Measurements from ENCODE around the gene PKN3.

The PKN3 gene

GRCh38 chr9:128718475-128718874, 16.2 kb downstream of the PKN3 start:
- no peak overlapping the region for H3K27ac ChIP-seq (ENCODE audit: low read length)
- no peaks in the 10 kb centered on the region for H3K27me3 ChIP-seq (ENCODE audit: control insufficient read depth in 1 of 2, insufficient read depth in 2 of 2, low read length in 2 of 2)
- peaks cover 1% of the 10 kb centered on the region for H3K4me1 ChIP-seq (ENCODE audit: control insufficient read depth, insufficient read depth, low read length)
- no peak overlapping the region for H3K4me3 ChIP-seq (ENCODE audit: low read length in 2 of 2)
- no peaks in the 10 kb centered on the region for H3K36me3 ChIP-seq (ENCODE audit: control insufficient read depth in 2 of 2, insufficient read depth in 2 of 2, low read length in 2 of 2)
- no peaks in the 10 kb centered on the region for H3K9me3 ChIP-seq (ENCODE audit: control insufficient read depth in 2 of 2, low read length in 2 of 2)
- no peak overlapping the region for H3K9ac ChIP-seq (ENCODE audit: low read length in 2 of 2)

- Histone ChIP-seq H3K27me3 (ENCODE audit: control insufficient read depth in 1 of 2, insufficient read depth in 2 of 2, low read length in 2 of 2) (no peaks in the 10 kb centered on the region), H3K9ac (ENCODE audit: low read length in 2 of 2) (no peak overlapping the region), H3K27ac (ENCODE audit: low read length) (no peak overlapping the region), H3K9me3 (ENCODE audit: control insufficient read depth in 2 of 2, low read length in 2 of 2) (no peaks in the 10 kb centered on the region), H3K4me3 (ENCODE audit: low read length in 2 of 2) (no peak overlapping the region), H3K36me3 (ENCODE audit: control insufficient read depth in 2 of 2, insufficient read depth in 2 of 2, low read length in 2 of 2) (no peaks in the 10 kb centered on the region), H3K4me1 (ENCODE audit: control insufficient read depth, insufficient read depth, low read length) (peaks cover 14% of the 10 kb centered on the region)
Measured at GRCh38 chr9:128719919-128720605, 17.8 kb downstream of the PKN3 start.

GRCh38 chr9:128720841-128721486, 18.7 kb downstream of the PKN3 start:
- Histone ChIP-seq H3K4me1 (ENCODE audit: control insufficient read depth, insufficient read depth, low read length) (peaks cover 15% of the 10 kb centered on the region), H3K27ac (ENCODE audit: low read length) (no peak overlapping the region), H3K9me3 (ENCODE audit: control insufficient read depth in 2 of 2, low read length in 2 of 2) (no peaks in the 10 kb centered on the region), H3K4me3 (ENCODE audit: low read length in 2 of 2) (no peak overlapping the region), H3K36me3 (ENCODE audit: control insufficient read depth in 2 of 2, insufficient read depth in 2 of 2, low read length in 2 of 2) (no peaks in the 10 kb centered on the region), H3K27me3 (ENCODE audit: control insufficient read depth in 1 of 2, insufficient read depth in 2 of 2, low read length in 2 of 2) (no peaks in the 10 kb centered on the region), H3K9ac (ENCODE audit: low read length in 2 of 2) (no peak overlapping the region)

- Histone ChIP-seq H3K4me3 (ENCODE audit: low read length in 2 of 2) (no peak overlapping the region), H3K27ac (ENCODE audit: low read length) (no peak overlapping the region), H3K9me3 (ENCODE audit: control insufficient read depth in 2 of 2, low read length in 2 of 2) (no peaks in the 10 kb centered on the region), H3K27me3 (ENCODE audit: control insufficient read depth in 1 of 2, insufficient read depth in 2 of 2, low read length in 2 of 2) (no peaks in the 10 kb centered on the region), H3K36me3 (ENCODE audit: control insufficient read depth in 2 of 2, insufficient read depth in 2 of 2, low read length in 2 of 2) (no peaks in the 10 kb centered on the region), H3K4me1 (ENCODE audit: control insufficient read depth, insufficient read depth, low read length) (peaks cover 15% of the 10 kb centered on the region), H3K9ac (ENCODE audit: low read length in 2 of 2) (no peak overlapping the region)
Measured at GRCh38 chr9:128721487-128722010, 19.2 kb downstream of the PKN3 start.

GRCh38 chr9:128722380-128723351, 20.4 kb downstream of the PKN3 start:
- Histone ChIP-seq H3K36me3 (ENCODE audit: control insufficient read depth in 2 of 2, insufficient read depth in 2 of 2, low read length in 2 of 2) (no peaks in the 10 kb centered on the region), H3K27me3 (ENCODE audit: control insufficient read depth in 1 of 2, insufficient read depth in 2 of 2, low read length in 2 of 2) (no peaks in the 10 kb centered on the region), H3K4me1 (ENCODE audit: control insufficient read depth, insufficient read depth, low read length) (peaks cover 15% of the 10 kb centered on the region), H3K27ac (ENCODE audit: low read length) (no peak overlapping the region), H3K4me3 (ENCODE audit: low read length in 2 of 2) (no peak overlapping the region), H3K9ac (ENCODE audit: low read length in 2 of 2) (no peak overlapping the region), H3K9me3 (ENCODE audit: control insufficient read depth in 2 of 2, low read length in 2 of 2) (no peaks in the 10 kb centered on the region)

GRCh38 chr9:128723352-128723865, 21.1 kb downstream of the PKN3 start:
- Histone ChIP-seq H3K9me3 (ENCODE audit: control insufficient read depth in 2 of 2, low read length in 2 of 2) (no peaks in the 10 kb centered on the region), H3K27me3 (ENCODE audit: control insufficient read depth in 1 of 2, insufficient read depth in 2 of 2, low read length in 2 of 2) (no peaks in the 10 kb centered on the region), H3K4me1 (ENCODE audit: control insufficient read depth, insufficient read depth, low read length) (peaks cover 15% of the 10 kb centered on the region), H3K4me3 (ENCODE audit: low read length in 2 of 2) (peak overlapping the region; percentile 84 to 86), H3K9ac (ENCODE audit: low read length in 2 of 2) (peak overlapping the region; percentile 18 to 75), H3K36me3 (ENCODE audit: control insufficient read depth in 2 of 2, insufficient read depth in 2 of 2, low read length in 2 of 2) (no peaks in the 10 kb centered on the region), H3K27ac (ENCODE audit: low read length) (peak overlapping the region; percentile 69)

GRCh38 chr9:128723866-128724743, 21.8 kb downstream of the PKN3 start, which contains the start of gene ZDHHC12:
Gene ZDHHC12, minus strand, starts transcription at chr9:128724127. Its CDS starts 34 bp downstream, at chr9:128724093.
- peak within 1 kb of the TSS; percentile 70 for H3K27ac ChIP-seq (ENCODE audit: low read length)
- peak within 1 kb of the TSS; percentile 84 to 86 for H3K4me3 ChIP-seq (ENCODE audit: low read length in 2 of 2)
- peak within 1 kb of the TSS; percentile 59 to 75 for H3K9ac ChIP-seq (ENCODE audit: low read length in 2 of 2)
- no peaks in the 10 kb centered on the region for H3K27me3 ChIP-seq (ENCODE audit: control insufficient read depth in 1 of 2, insufficient read depth in 2 of 2, low read length in 2 of 2)
- H3K4me1 ChIP-seq (ENCODE audit: control insufficient read depth, insufficient read depth, low read length) = peaks cover 15% of the 10 kb centered on the region
- no peaks in the 10 kb centered on the region for H3K9me3 ChIP-seq (ENCODE audit: control insufficient read depth in 2 of 2, low read length in 2 of 2)
- H3K36me3 ChIP-seq (ENCODE audit: control insufficient read depth in 2 of 2, insufficient read depth in 2 of 2, low read length in 2 of 2) = no peaks in the 10 kb centered on the region

GRCh38 chr9:128724744-128725211, 22.5 kb downstream of the PKN3 start:
- no peaks in the 10 kb centered on the region for H3K36me3 ChIP-seq (ENCODE audit: control insufficient read depth in 2 of 2, insufficient read depth in 2 of 2, low read length in 2 of 2)
- peak overlapping the region; percentile 70 for H3K27ac ChIP-seq (ENCODE audit: low read length)

GRCh38 chr9:128727640-128728248, 25.4 kb downstream of the PKN3 start:
- Histone ChIP-seq H3K27ac (ENCODE audit: low read length) (no peak overlapping the region), H3K9ac (ENCODE audit: low read length in 2 of 2) (no peak overlapping the region), H3K9me3 (ENCODE audit: control insufficient read depth in 2 of 2, low read length in 2 of 2) (no peaks in the 10 kb centered on the region), H3K36me3 (ENCODE audit: control insufficient read depth in 2 of 2, insufficient read depth in 2 of 2, low read length in 2 of 2) (peaks cover 4 to 8% of the 10 kb centered on the region in 2 donors), H3K4me1 (ENCODE audit: control insufficient read depth, insufficient read depth, low read length) (peaks cover 15% of the 10 kb centered on the region), H3K27me3 (ENCODE audit: control insufficient read depth in 1 of 2, insufficient read depth in 2 of 2, low read length in 2 of 2) (no peaks in the 10 kb centered on the region), H3K4me3 (ENCODE audit: low read length in 2 of 2) (no peak overlapping the region)

More at GRCh38 chr9:128724744-128725211, 22.5 kb downstream of the PKN3 start:
- H3K9ac ChIP-seq (ENCODE audit: low read length in 2 of 2) = peak overlapping the region; percentile 58 to 59
- peak overlapping the region; percentile 84 to 86 for H3K4me3 ChIP-seq (ENCODE audit: low read length in 2 of 2)
- no peaks in the 10 kb centered on the region for H3K27me3 ChIP-seq (ENCODE audit: control insufficient read depth in 1 of 2, insufficient read depth in 2 of 2, low read length in 2 of 2)
- H3K9me3 ChIP-seq (ENCODE audit: control insufficient read depth in 2 of 2, low read length in 2 of 2) = no peaks in the 10 kb centered on the region
- peaks cover 15% of the 10 kb centered on the region for H3K4me1 ChIP-seq (ENCODE audit: control insufficient read depth, insufficient read depth, low read length)
